NOMO-1 treated with DMSO at 0.1 percent for 48 hours (cell line): Measurements from ENCODE around the gene LEMD1.
"Not testable (repeated sequence)": the region's sequence is repeated elsewhere in the genome, so short reads cannot be mapped to it uniquely, and the experiment has no call there.

Experiments
- DNase-seq: peaks from one replicate; lab custom pipeline; 2025; ENCODE audit not compliant: unreplicated experiment; lab: John Stamatoyannopoulos, UW

Gene LEMD1

GRCh38 chr1:205382561-205382960 is 39.3 kb downstream of the LEMD1 start:
- no peak for DNase-seq

GRCh38 chr1:205381305-205381704 is 40.6 kb downstream of the LEMD1 start:
- DNase-seq, result no peak

- DNase-seq, result no peak
Measured at GRCh38 chr1:205380882-205381281, 41.0 kb downstream of the LEMD1 start.

DNA sequence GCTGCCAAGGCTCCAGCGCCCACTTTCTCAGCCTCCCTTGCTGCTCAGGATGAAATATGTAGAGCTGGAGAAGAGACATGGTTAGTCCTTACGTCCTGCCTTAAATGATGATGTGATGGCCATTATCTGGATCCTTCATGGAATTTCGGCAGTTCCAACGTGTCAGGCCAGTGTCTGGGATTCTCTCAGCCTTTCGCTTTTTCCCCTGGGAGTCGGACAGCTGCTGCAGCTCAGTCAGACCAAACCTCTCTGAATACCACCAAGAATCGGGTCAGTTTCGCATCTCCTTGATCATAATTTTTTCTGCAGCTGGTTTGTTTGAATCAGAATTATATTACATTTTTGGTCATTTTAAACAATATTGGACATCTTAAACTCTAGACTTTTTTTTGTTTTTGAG is 42.8 kb downstream of the LEMD1 start:
- no peak for DNase-seq

GRCh38 chr1:205377355-205377754 is 44.5 kb downstream of the LEMD1 start:
- DNase-seq, result no peak

GRCh38 chr1:205376739-205377138 is 45.1 kb downstream of the LEMD1 start:
- no peak for DNase-seq

DNA sequence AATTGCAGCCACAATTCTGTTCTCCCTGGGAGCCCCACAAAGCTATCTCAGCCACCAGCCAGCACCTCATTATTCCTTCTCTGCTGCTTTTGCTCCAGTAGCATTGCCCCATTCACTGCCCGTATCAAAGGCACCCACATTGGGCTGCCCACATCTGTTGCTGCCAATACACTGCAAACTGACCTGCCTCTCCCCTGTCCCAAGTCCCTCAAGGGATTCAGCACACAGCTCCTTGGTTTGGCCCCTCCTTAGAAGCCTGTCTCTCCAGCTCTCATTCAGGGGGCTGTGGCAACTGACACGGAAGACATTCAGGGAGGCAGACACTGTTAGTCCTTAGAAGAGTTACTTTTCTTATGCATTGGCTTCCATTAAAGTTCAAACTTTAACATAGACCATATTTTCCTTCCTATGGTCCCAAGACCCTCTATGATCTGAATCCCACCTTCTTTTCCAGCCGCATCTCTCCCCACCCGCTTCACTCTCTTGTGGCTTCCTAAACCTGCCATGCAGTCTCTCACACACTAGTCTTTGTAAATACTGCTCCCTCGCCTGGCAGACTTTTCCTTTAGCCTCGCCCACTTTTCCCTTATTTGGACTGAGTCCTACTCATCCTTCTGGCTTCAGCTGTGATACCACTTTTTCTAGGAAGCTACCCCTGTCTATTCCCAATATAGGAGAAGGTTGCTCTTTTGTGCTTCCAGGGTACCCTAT is 45.9 kb downstream of the LEMD1 start:
- DNase-seq, result no peak

GRCh38 chr1:205374210-205375078 is 47.4 kb downstream of the LEMD1 start:
- DNase-seq, result no peak

GRCh38 chr1:205373798-205374175 is 48.1 kb downstream of the LEMD1 start:
- no peak for DNase-seq

DNA sequence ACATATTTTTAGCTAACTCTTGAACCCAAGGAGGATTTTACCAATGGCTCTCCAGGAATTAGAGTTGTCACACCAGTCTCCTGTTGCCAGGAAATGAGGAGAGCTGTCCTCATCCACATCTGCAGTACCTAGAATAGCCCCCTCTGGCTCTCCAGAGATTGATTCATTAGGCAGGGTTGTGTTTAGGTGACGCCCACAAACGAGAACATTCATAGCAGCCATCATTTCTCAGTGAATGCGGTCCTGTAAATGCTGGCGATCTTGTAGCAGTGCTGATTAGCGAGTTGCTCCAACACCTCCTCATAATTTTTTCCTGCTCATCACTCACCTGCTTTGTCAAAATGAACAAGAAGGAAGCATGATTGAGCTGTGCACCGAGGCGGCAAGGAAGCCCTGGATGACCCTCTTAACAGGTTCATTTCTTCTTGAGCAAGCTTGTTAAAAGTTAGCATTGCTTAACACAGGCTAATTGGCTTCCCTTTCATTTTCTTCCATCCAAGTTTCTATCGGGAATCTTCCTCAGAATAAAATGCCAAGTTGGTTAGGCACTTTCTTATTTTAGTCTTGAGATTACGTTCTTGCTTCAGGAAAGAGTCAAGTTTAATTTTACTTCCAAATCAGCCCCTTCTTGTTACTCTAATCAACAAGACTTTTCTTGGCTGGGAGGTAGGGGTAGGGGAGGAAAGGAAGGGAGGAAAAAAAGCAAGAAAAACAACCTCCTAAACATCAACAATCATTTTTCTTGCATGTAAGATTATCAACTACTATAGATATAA is 48.6 kb downstream of the LEMD1 start:
- DNase-seq, result no peak

DNA sequence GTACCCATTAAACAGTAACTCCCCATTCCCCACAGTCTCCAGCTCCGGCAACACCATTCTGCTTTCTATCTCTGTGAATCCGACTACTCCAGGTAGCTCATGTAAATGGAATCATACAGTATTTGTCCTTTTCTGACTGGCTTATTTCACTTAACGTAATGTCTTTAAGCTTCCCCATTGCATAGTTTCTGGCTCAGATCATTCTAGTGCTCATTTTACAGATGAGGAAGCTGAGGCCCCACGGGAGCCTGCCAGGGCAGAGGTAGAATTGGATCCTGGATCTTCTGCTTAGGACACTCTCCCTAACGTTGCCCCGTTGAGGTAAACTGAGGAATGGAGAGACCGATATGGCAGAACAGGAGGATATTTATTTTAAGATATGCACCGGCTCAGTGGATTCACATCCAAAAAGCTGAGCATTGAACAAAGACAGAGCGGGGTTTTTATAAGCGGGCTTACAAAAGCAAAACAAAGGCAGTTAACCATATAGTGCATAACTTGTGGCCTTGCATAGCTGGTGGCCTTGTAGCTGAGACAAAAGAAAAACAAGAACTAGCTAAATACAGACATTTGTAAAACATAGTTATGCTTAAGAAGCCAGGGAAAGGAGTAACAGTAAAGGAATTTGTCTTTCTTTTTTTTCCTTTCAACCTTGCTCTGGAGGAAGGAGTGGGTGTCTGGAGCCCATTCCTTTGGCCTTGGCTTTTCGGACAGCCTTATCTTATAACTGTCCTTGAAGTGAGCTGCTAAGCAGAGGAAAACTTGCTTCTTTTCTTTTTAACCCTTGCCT is 49.8 kb downstream of the LEMD1 start:
- DNase-seq, result no peak

GRCh38 chr1:205370780-205371179 is 51.1 kb downstream of the LEMD1 start:
- no peak for DNase-seq

GRCh38 chr1:205369701-205370123 is 52.1 kb downstream of the LEMD1 start:
- DNase-seq, result no peak

DNA sequence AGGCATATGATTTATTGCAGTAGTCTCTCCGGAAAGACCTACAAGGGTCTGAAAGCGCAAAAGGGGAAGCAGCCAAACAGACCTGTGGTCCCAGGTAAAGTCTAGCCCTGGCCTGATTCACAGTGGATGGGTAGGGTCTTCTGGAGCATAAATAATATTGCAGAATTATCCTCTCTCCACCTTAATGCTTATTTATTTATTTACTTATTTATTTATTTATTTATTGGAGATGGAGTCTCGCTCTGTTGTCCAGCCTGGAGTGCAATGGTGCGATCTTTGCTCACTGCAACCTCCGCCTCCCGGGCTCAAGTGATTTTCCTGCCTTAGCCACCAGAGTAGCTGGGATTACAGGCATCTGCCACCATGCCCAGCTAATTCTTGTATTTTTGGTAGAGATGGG is 53.4 kb downstream of the LEMD1 start:
- no peak for DNase-seq

DNA sequence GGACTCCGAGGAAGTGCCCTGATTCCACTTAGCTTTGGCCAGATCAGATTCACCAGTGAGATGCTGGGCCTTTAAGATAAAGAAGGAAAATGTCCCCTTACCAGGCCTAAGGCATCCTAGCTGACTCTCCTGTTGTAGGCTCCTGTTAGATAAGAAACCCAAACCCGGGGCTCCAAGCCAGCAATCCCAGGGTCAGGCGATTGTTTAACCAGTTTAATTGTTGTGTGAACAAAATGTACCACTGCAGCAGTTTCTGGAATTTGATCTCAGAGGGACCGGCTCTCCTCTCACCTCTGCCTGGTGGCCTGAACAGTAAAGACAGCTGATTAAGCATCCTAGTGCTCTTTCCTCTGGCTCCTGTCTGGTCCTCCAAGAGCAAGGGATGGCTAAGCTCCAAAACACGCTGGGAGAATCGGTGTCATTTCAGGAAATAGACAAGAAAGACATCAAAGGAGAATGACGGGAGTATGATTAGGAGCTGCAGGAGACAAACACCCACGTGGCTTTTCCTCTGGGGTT is 55.9 kb downstream of the LEMD1 start:
- DNase-seq, result no peak

DNA sequence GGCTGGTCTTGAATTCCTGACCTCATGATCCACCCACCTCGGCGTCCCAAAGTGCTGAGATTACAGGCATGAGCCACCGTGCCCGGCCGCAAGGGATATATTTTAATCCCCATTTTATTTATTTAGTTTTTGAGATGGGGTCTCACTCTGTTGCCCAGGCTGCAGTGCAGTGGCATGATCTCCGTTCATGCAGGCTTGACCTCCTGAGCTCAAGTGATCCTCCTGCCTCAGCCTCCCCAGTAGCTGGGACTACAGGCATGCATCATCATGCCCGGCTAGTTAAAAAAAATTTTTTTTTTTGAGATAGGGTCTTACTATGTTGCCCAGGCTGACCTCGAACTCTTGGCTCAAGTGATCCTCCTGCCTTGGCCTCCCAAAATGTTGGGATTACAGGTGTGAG is 56.8 kb downstream of the LEMD1 start:
- not testable (repeated sequence) for DNase-seq

- DNase-seq, result no peak
Measured at GRCh38 chr1:205360891-205361290, 61.0 kb downstream of the LEMD1 start.

DNA sequence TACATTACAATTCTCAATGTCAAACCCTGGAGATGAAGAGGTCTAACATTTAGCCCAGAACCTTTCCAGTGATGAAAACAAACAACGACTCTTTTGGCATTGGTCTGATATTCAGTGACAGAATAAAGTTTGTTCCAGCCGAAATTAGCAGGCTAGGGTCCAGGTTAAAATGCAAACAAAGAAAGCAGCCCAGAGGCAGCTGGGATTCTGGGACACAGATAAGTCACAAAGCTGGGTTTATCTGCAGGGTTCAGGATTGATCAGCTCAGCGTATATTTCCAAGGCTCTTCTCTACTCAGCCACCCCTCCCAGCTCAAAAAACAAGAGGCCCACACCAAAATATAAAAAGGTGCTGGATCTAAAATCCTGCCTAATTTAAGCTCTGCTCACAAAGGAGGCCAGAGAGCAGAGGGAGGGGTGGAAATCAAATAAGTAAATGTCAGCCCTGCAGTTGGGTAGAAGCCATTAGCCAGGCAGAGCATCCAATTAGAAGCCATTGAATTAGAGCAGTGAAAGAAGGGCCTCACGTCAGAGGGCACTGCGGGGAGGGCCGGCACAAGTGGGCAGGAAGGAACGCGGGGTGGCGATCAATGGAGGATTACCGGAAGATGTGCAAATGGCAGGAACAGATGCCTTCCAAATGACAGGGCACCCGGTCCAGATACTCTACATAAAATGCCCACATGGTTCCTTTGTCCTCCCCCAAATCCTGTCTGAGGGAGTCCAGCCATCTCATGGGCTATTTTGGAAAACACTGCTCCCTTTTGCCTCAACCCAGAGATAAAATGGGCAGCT is 61.9 kb downstream of the LEMD1 start:
- no peak for DNase-seq

- DNase-seq, result no peak
Measured at GRCh38 chr1:205358579-205358978, 63.3 kb downstream of the LEMD1 start.

GRCh38 chr1:205357567-205357966 is 64.3 kb downstream of the LEMD1 start:
- DNase-seq, result no peak
